Ectodermal cell (in vitro differentiated cells): Measurements from ENCODE around the gene FAM50B.

ENCODE experiments used
- H3K27ac ChIP-seq: 2 replicates; pipeline ENCODE4 v1.7.0; 2013; ENCODE audit warnings: mild to moderate bottlenecking, low read depth, low read length; ENCODE audit not compliant: insufficient read depth, poor library complexity, severe bottlenecking
- H3K27me3 ChIP-seq: 2 replicates; pipeline ENCODE4 v1.7.0; 2013; ENCODE audit warnings: mild to moderate bottlenecking, low read length; ENCODE audit not compliant: insufficient read depth, control insufficient read depth, poor library complexity, severe bottlenecking
- H3K36me3 ChIP-seq: one replicate; pipeline ENCODE4 v1.7.0; 2013; ENCODE audit warnings: low read length; ENCODE audit not compliant: control insufficient read depth, insufficient read depth
- H3K4me1 ChIP-seq: one replicate; pipeline ENCODE4 v1.7.0; 2013; ENCODE audit warnings: low read length; ENCODE audit not compliant: control insufficient read depth, insufficient read depth
- H3K4me3 ChIP-seq: 2 replicates; pipeline ENCODE4 v1.7.0; 2013; ENCODE audit warnings: low read depth, low read length, control low read depth; ENCODE audit not compliant: insufficient read depth
- H3K9me3 ChIP-seq: 2 replicates; pipeline ENCODE4 v1.7.0; 2013; ENCODE audit warnings: mild to moderate bottlenecking, low read length, moderate library complexity; ENCODE audit not compliant: control insufficient read depth
- WGBS, 2 experiments: methylation state at CpG; one replicate each; pipeline ENCODE4 v1.1.7; 2013; ENCODE audit warnings: missing lambda C conversion rate in 2 of 2; 5-methylcytosine and 5-hydroxymethylcytosine counted together

FAM50B gene

GRCh38 chr6:3872370-3872854 is 23.2 kb downstream of the FAM50B start:
- 93 to 96% methylated on average over 11 to 12 of the region's 12 CpGs for WGBS, 2 experiments
- Histone ChIP-seq H3K4me1 (no peaks in the 10 kb centered on the region), H3K9me3 (no peaks in the 10 kb centered on the region), H3K36me3 (no peaks in the 10 kb centered on the region), H3K27ac (no peak overlapping the region), H3K27me3 (no peaks in the 10 kb centered on the region), H3K4me3 (no peak overlapping the region)

- Histone ChIP-seq H3K4me1 (no peaks in the 10 kb centered on the region), H3K27ac (no peak overlapping the region), H3K4me3 (no peak overlapping the region), H3K27me3 (no peaks in the 10 kb centered on the region), H3K36me3 (no peaks in the 10 kb centered on the region), H3K9me3 (no peaks in the 10 kb centered on the region)
- WGBS, 2 experiments: 91 to 95% methylated on average over 3 to 4 of the region's 4 CpGs
Observed at GRCh38 chr6:3873051-3873450, 23.9 kb downstream of the FAM50B start.

- no peak overlapping the region for H3K27ac ChIP-seq
- H3K27me3 ChIP-seq: no peaks in the 10 kb centered on the region
- no peak overlapping the region for H3K4me3 ChIP-seq
- no peaks in the 10 kb centered on the region for H3K36me3 ChIP-seq
- no peaks in the 10 kb centered on the region for H3K4me1 ChIP-seq
- H3K9me3 ChIP-seq: no peaks in the 10 kb centered on the region
- WGBS, 2 experiments: 87 to 91% methylated on average over 3 of the region's 4 CpGs
Observed at GRCh38 chr6:3874069-3874468, 24.9 kb downstream of the FAM50B start.

- no peaks in the 10 kb centered on the region for H3K27me3 ChIP-seq
- no peak overlapping the region for H3K4me3 ChIP-seq
- H3K27ac ChIP-seq: no peak overlapping the region
- H3K9me3 ChIP-seq: no peaks in the 10 kb centered on the region
- WGBS, 2 experiments: 96 to 97% methylated on average over 5 of the region's 5 CpGs
- no peaks in the 10 kb centered on the region for H3K4me1 ChIP-seq
- no peaks in the 10 kb centered on the region for H3K36me3 ChIP-seq
Observed at GRCh38 chr6:3875486-3875885, 26.3 kb downstream of the FAM50B start.

GRCh38 chr6:3876101-3876500 is 26.9 kb downstream of the FAM50B start:
- Histone ChIP-seq H3K36me3 (no peaks in the 10 kb centered on the region), H3K27ac (no peak overlapping the region), H3K4me3 (no peak overlapping the region), H3K9me3 (no peaks in the 10 kb centered on the region), H3K4me1 (no peaks in the 10 kb centered on the region), H3K27me3 (no peaks in the 10 kb centered on the region)
- WGBS, 2 experiments: 87 to 94% methylated on average over 10 of the region's 10 CpGs

GRCh38 chr6:3876866-3877265 is 27.7 kb downstream of the FAM50B start:
- H3K36me3 ChIP-seq: no peaks in the 10 kb centered on the region
- no peaks in the 10 kb centered on the region for H3K27me3 ChIP-seq
- WGBS, 2 experiments: 85 to 100% methylated on average over 1 to 3 of the region's 4 CpGs
- no peak overlapping the region for H3K4me3 ChIP-seq
- H3K9me3 ChIP-seq: no peaks in the 10 kb centered on the region
- no peaks in the 10 kb centered on the region for H3K4me1 ChIP-seq
- H3K27ac ChIP-seq: no peak overlapping the region

GRCh38 chr6:3878048-3878666 is 29.0 kb downstream of the FAM50B start:
- Histone ChIP-seq H3K4me3 (no peak overlapping the region), H3K27ac (no peak overlapping the region), H3K27me3 (no peaks in the 10 kb centered on the region), H3K9me3 (no peaks in the 10 kb centered on the region), H3K4me1 (no peaks in the 10 kb centered on the region), H3K36me3 (no peaks in the 10 kb centered on the region)
- 92 to 93% methylated on average over 4 to 6 of the region's 6 CpGs for WGBS, 2 experiments

- 93 to 94% methylated on average over 25 of the region's 25 CpGs for WGBS, 2 experiments
- no peak overlapping the region for H3K4me3 ChIP-seq
- no peaks in the 10 kb centered on the region for H3K9me3 ChIP-seq
- no peaks in the 10 kb centered on the region for H3K36me3 ChIP-seq
- H3K4me1 ChIP-seq: no peaks in the 10 kb centered on the region
- no peak overlapping the region for H3K27ac ChIP-seq
- H3K27me3 ChIP-seq: no peaks in the 10 kb centered on the region
Observed at GRCh38 chr6:3879194-3879952, 30.2 kb downstream of the FAM50B start.

- H3K27ac ChIP-seq: no peak overlapping the region
- H3K36me3 ChIP-seq: no peaks in the 10 kb centered on the region
- H3K4me3 ChIP-seq: no peak overlapping the region
- H3K4me1 ChIP-seq: no peaks in the 10 kb centered on the region
- WGBS, 2 experiments: 94 to 95% methylated on average over 13 of the region's 13 CpGs
- H3K27me3 ChIP-seq: no peaks in the 10 kb centered on the region
- H3K9me3 ChIP-seq: no peaks in the 10 kb centered on the region
Observed at GRCh38 chr6:3881711-3882421, 32.7 kb downstream of the FAM50B start.

GRCh38 chr6:3882431-3882830 is 33.3 kb downstream of the FAM50B start:
- Histone ChIP-seq H3K27me3 (no peaks in the 10 kb centered on the region), H3K27ac (no peak overlapping the region), H3K36me3 (no peaks in the 10 kb centered on the region), H3K9me3 (no peaks in the 10 kb centered on the region), H3K4me1 (no peaks in the 10 kb centered on the region), H3K4me3 (no peak overlapping the region)
- 77 to 79% methylated on average over 3 of the region's 3 CpGs for WGBS, 2 experiments
